Gastroesophageal sphincter (tissue), 3 donors: Measurements from ENCODE around the gene STX8.

Experiments used
- EP300 ChIP-seq: sonication (generic); formaldehyde crosslinking; IDR thresholded peaks from one replicate; pipeline ENCODE4 v1.6.1; 2017; ENCODE audit warnings: antibody characterized with exemption, mild to moderate bottlenecking
- POLR2A ChIP-seq, 2 donors: fragments of 450-650 bp; IDR thresholded peaks; one replicate each; pipeline ENCODE4 v1.6.1; 2017; ENCODE audit warnings: antibody characterized with exemption in 2 of 2, mild to moderate bottlenecking in 2 of 2, moderate library complexity in 1 of 2
- POLR2AphosphoS5 ChIP-seq: sonication (generic); formaldehyde crosslinking; IDR thresholded peaks from one replicate; pipeline ENCODE4 v1.6.1; 2017; ENCODE audit warnings: antibody characterized with exemption
- TF ChIP-seq, protein P1 (sequence below), 4 experiments: fragments of 200-600 bp in 2 of 4; fragments of 450-650 bp in 2 of 4; sonication (generic) in 1 of 4; IDR thresholded peaks; one replicate each; pipeline ENCODE4 v1.5.1; 2017 to 2019; ENCODE audit warnings: antibody characterized with exemption in 4 of 4, mild to moderate bottlenecking in 2 of 4, moderate library complexity in 2 of 4

DNA sequence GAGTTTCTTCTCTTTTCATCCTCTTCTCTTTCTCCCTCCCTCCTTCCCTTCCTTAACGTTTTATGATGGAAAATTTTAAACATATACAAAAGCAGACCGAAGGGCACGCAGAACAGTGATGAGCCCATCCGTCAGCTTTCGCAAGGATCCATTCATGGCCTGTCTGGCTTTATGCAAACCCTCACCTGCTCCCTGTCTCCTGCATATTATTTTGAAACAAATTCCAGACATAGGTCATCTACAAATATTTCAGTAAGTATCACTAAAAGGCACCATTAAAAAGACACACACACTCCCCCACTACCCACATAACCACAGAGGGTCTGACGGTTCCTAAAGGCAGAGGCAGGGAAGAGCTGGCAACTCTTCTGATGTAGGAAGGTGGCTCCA, 319.3 kb downstream of the STX8 start:
- TF ChIP-seq POLR2AphosphoS5 = no peak
- TF ChIP-seq, protein P1, sequence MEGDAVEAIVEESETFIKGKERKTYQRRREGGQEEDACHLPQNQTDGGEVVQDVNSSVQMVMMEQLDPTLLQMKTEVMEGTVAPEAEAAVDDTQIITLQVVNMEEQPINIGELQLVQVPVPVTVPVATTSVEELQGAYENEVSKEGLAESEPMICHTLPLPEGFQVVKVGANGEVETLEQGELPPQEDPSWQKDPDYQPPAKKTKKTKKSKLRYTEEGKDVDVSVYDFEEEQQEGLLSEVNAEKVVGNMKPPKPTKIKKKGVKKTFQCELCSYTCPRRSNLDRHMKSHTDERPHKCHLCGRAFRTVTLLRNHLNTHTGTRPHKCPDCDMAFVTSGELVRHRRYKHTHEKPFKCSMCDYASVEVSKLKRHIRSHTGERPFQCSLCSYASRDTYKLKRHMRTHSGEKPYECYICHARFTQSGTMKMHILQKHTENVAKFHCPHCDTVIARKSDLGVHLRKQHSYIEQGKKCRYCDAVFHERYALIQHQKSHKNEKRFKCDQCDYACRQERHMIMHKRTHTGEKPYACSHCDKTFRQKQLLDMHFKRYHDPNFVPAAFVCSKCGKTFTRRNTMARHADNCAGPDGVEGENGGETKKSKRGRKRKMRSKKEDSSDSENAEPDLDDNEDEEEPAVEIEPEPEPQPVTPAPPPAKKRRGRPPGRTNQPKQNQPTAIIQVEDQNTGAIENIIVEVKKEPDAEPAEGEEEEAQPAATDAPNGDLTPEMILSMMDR (IDR thresholded peaks at IDR 0.05) = no peak
- TF ChIP-seq POLR2A (IDR thresholded peaks at IDR 0.05) = no peak
- no peak for TF ChIP-seq EP300
